K562 (cell line): ENCODE data around the gene SH3YL1. TPM values are rescaled to one million over a fixed set of nuclear protein-coding genes. Genes with fewer than 3 reads are reported as not detected.

Experiments used
- ATAC-seq: fragments of 200-7000 bp; cut with Tn5 transposase; 3 replicates; pipeline ENCODE4 v1.9.1; 2020; ENCODE audit warnings: moderate library complexity
- BruUV-seq: library from RNA; stranded (reverse); fragments of 400-500 nt; replicated peaks from 2 replicates; lab custom pipeline; 2021; lab: Mats Ljungman, UMichigan
- CTCF ChIA-PET: fragments of 300-600 bp; formaldehyde crosslinking; extraction: SDS; loops from one replicate; lab custom pipeline; 2021; ENCODE audit warnings: low intra/inter-chr PET ratio; lab: Yijun Ruan, JAX
- POLR2A ChIA-PET: fragments of 300-600, 350-650 bp; sonication (Branson Sonifier 250); formaldehyde crosslinking; extraction: SDS; loops from one replicate; lab custom pipeline; 2021; ENCODE audit warnings: antibody characterized with exemption, inconsistent platforms; lab: Yijun Ruan, JAX
- DNase-seq, 4 experiments: peaks; one replicate each; pipeline versions ENCODE4 v3.0.0 to v3.0.0-alpha.2; 2011 to 2018; ENCODE audit warnings: low spot score in 3 of 4, mixed read lengths in 3 of 4; ENCODE audit errors: extremely low read depth in 1 of 4
- FAIRE-seq: peaks from 2 replicates; lab custom pipeline; 2011; peaks lifted over from hg19 to GRCh38; lab: Jason Lieb, UNC
- H2AFZ ChIP-seq: 2 replicates; pipeline ENCODE4 v1.6.0; 2011; ENCODE audit warnings: low read depth, low read length, control low read depth, inconsistent platforms
- H3K27ac ChIP-seq: fragments of 200-600 bp; 3 replicates; pipeline ENCODE4 v1.8.0; 2011; ENCODE audit warnings: low read depth, mild to moderate bottlenecking, control low read depth, inconsistent platforms, low read length, moderate library complexity, mixed read lengths; ENCODE audit errors: extremely low read depth
- H3K27me3 ChIP-seq, 2 experiments: fragments of 300-600 bp in 1 of 2; 2 replicates in 1 of 2; 3 replicates in 1 of 2; pipeline versions ENCODE4 v1.6.0 to v1.8.0; 2011; ENCODE audit warnings: inconsistent platforms in 2 of 2, low read length in 2 of 2, mild to moderate bottlenecking in 1 of 2, mixed read lengths in 1 of 2, moderate library complexity in 1 of 2; ENCODE audit not compliant: control insufficient read depth in 2 of 2, insufficient read depth in 2 of 2
- H3K36me3 ChIP-seq: fragments of 300-600 bp; 3 replicates; pipeline ENCODE4 v1.8.0; 2011; ENCODE audit warnings: mild to moderate bottlenecking, low read length, inconsistent platforms; ENCODE audit not compliant: control insufficient read depth, insufficient read depth
- H3K4me1 ChIP-seq, 2 experiments: fragments of 200-600 bp in 1 of 2; replicated peaks in 1 of 2; 2 replicates in 1 of 2; 3 replicates in 1 of 2; pipeline versions ENCODE4 v1.5.1 to v1.8.0; 2011; ENCODE audit warnings: inconsistent platforms in 2 of 2, low read length in 2 of 2, mild to moderate bottlenecking in 1 of 2, mixed read lengths in 1 of 2, moderate library complexity in 1 of 2; ENCODE audit not compliant: control insufficient read depth in 2 of 2, insufficient read depth in 2 of 2
- H3K4me2 ChIP-seq: 2 replicates; pipeline ENCODE4 v1.6.1; 2011; ENCODE audit warnings: low read length, control low read depth, inconsistent platforms, mixed read lengths; ENCODE audit not compliant: insufficient read depth
- H3K4me3 ChIP-seq: fragments of 200-600 bp; sonication (generic), shearing (Covaris generic); 2 replicates; pipeline ENCODE4 v1.5.1; 2016; ENCODE audit warnings: control low read depth, inconsistent platforms
- H3K79me2 ChIP-seq: fragments of 200-600 bp; 3 replicates; pipeline ENCODE4 v1.8.0; 2011; ENCODE audit warnings: low read length, inconsistent platforms; ENCODE audit not compliant: control insufficient read depth, insufficient read depth
- H3K9ac ChIP-seq, 2 experiments: 2 replicates each; pipeline versions ENCODE4 v1.6.0 to v1.6.1; 2011; ENCODE audit warnings: low read depth in 2 of 2, low read length in 2 of 2, control low read depth in 1 of 2, inconsistent platforms in 1 of 2, mild to moderate bottlenecking in 1 of 2, mixed read lengths in 1 of 2; ENCODE audit not compliant: insufficient read depth in 1 of 2
- H3K9me1 ChIP-seq: one replicate; pipeline ENCODE4 v1.6.0; 2011; ENCODE audit warnings: inconsistent platforms, mild to moderate bottlenecking, low read length, moderate library complexity; ENCODE audit not compliant: control insufficient read depth, insufficient read depth
- H3K9me3 ChIP-seq: replicated peaks from 2 replicates; pipeline ENCODE4 v1.5.1; 2011; ENCODE audit warnings: low read depth, low read length, inconsistent platforms; ENCODE audit not compliant: control insufficient read depth, insufficient read depth
- H4K20me1 ChIP-seq: replicated peaks from 2 replicates; pipeline ENCODE4 v1.6.1; 2011; ENCODE audit warnings: low read length, inconsistent platforms, mixed read lengths; ENCODE audit not compliant: control insufficient read depth, insufficient read depth
- CCNT2 ChIP-seq: IDR thresholded peaks from 2 replicates; pipeline ENCODE4 v1.6.1; 2011; ENCODE audit warnings: borderline replicate concordance, low read depth, mild to moderate bottlenecking, moderate library complexity, mixed read lengths, low read length; ENCODE audit not compliant: insufficient read length; ENCODE audit errors: extremely low read depth
- NELFE ChIP-seq: IDR thresholded peaks from 2 replicates; pipeline ENCODE4 v1.6.1; 2011; ENCODE audit warnings: mild to moderate bottlenecking; ENCODE audit not compliant: insufficient read depth, insufficient read length
- SMARCC2 ChIP-seq: fragments of 450-650 bp; IDR thresholded peaks from 2 replicates; pipeline ENCODE4 v1.6.1; 2017; ENCODE audit warnings: antibody characterized with exemption, moderate library complexity, mild to moderate bottlenecking, low read depth
- TCF15 ChIP-seq: fragments of 250-450 bp; sonication (Bioruptor Pico); IDR thresholded peaks from 2 replicates; pipeline ENCODE4 v1.8.0; 2022; ENCODE audit warnings: moderate library complexity, mild to moderate bottlenecking, inconsistent platforms
- ZSCAN29 ChIP-seq: fragments of 450-650 bp; IDR thresholded peaks from 2 replicates; pipeline ENCODE4 v1.6.1; 2017
- WGBS: fragments of 100-300 bp; shearing (Covaris generic); methylation state at CpG from one replicate; pipeline ENCODE4 v1.1.6; 2016; ENCODE audit warnings: low coverage, mixed read lengths; ENCODE audit not compliant: insufficient coverage; ENCODE audit errors: missing lambda C conversion rate; 5-methylcytosine and 5-hydroxymethylcytosine counted together
- in situ Hi-C: fragments of 300-500 bp; cut with MboI; formaldehyde crosslinking; loops from 4 replicates; pipeline ENCODE4 v1.15.0; 2018; ENCODE audit warnings: inconsistent platforms, mixed read lengths
- intact Hi-C: fragments of 100-400 bp; cut with micrococcal nuclease; formaldehyde crosslinking; loops from 2 replicates; pipeline ENCODE4 v1.14.2; 2022
- polyA plus RNA-seq, 8 experiments: library from polyadenylated mRNA; depleted of rRNA in 4 of 8; stranded (reverse) in 5 of 8; unstranded in 3 of 8; fragments of >200 nt; fragmentation: Nextera tagmentation in 2 of 8; fragmentation: Illumina TruSeq in 1 of 8; extraction: Ambion mirVana in 2 of 8; extraction: Trizol in 1 of 8; gene quantifications; 2 replicates each; pipeline versions ENCODE4 v1.2.1 to v1.2.3, GENCODE V29; 2011 to 2014; ENCODE audit warnings: inconsistent platforms in 1 of 8, missing spikeins in 1 of 8
- total RNA-seq, 7 experiments: library from RNA; depleted of rRNA in 6 of 7; stranded (reverse); fragments of >200 nt in 6 of 7; fragmentation: Illumina TruSeq in 2 of 7; extraction: Trizol in 2 of 7; gene quantifications; 2 replicates each; pipeline versions ENCODE4 v1.2.1 to v1.2.3, GENCODE V29; 2011 to 2021; ENCODE audit warnings: low replicate concordance in 1 of 7
- TF ChIP-seq, protein P1 (sequence below): fragments of 250-450 bp; sonication (Bioruptor Pico); IDR thresholded peaks from 2 replicates; pipeline ENCODE4 v1.8.0; 2021; ENCODE audit warnings: moderate library complexity, mild to moderate bottlenecking, inconsistent platforms
- TF ChIP-seq, protein P2 (sequence below): fragments of 250-450 bp; sonication (Bioruptor Pico); IDR thresholded peaks from 2 replicates; pipeline ENCODE4 v1.8.0; 2021; ENCODE audit warnings: mild to moderate bottlenecking, moderate library complexity

Gene SH3YL1
- total and polyA plus RNA-seq, 9 of the 15 experiments (the other 6 are each of a cell fraction or from before 2014, with no cell fraction given) = 3.9 to 7.8 (median 5.3) TPM

GRCh38 chr2:202945-203344 is 60.9 kb downstream of the SH3YL1 start:
- no peaks in the 10 kb centered on the region for H4K20me1 ChIP-seq
- H3K9me1 ChIP-seq = no peaks in the 10 kb centered on the region
- H2AFZ ChIP-seq = no peak overlapping the region
- no peak for DNase-seq
- POLR2A ChIA-PET = interaction anchor here (0.6 kb wide), 1 partner anchor 94 kb away, joined by 3 read pairs; no protein-coding TSS in a partner anchor
- no peaks in the 10 kb centered on the region for H3K79me2 ChIP-seq
- no peak overlapping the region for H3K9ac ChIP-seq
- no TSS peak for BruUV-seq
- TF ChIP-seq ZSCAN29 = no peak
- TF ChIP-seq, protein P1, sequence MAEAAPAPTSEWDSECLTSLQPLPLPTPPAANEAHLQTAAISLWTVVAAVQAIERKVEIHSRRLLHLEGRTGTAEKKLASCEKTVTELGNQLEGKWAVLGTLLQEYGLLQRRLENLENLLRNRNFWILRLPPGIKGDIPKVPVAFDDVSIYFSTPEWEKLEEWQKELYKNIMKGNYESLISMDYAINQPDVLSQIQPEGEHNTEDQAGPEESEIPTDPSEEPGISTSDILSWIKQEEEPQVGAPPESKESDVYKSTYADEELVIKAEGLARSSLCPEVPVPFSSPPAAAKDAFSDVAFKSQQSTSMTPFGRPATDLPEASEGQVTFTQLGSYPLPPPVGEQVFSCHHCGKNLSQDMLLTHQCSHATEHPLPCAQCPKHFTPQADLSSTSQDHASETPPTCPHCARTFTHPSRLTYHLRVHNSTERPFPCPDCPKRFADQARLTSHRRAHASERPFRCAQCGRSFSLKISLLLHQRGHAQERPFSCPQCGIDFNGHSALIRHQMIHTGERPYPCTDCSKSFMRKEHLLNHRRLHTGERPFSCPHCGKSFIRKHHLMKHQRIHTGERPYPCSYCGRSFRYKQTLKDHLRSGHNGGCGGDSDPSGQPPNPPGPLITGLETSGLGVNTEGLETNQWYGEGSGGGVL (CRISPR knock-in tag) = no peak
- TF ChIP-seq SMARCC2 = no peak
- no peak for TF ChIP-seq NELFE
- no peak for TF ChIP-seq TCF15 (CRISPR knock-in tag)
- no peak for TF ChIP-seq CCNT2
- TF ChIP-seq, protein P2, sequence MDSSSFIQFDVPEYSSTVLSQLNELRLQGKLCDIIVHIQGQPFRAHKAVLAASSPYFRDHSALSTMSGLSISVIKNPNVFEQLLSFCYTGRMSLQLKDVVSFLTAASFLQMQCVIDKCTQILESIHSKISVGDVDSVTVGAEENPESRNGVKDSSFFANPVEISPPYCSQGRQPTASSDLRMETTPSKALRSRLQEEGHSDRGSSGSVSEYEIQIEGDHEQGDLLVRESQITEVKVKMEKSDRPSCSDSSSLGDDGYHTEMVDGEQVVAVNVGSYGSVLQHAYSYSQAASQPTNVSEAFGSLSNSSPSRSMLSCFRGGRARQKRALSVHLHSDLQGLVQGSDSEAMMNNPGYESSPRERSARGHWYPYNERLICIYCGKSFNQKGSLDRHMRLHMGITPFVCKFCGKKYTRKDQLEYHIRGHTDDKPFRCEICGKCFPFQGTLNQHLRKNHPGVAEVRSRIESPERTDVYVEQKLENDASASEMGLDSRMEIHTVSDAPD (CRISPR knock-in tag) = no peak
- TF ChIP-seq, all 486 proteins: peak for 0
- Histone ChIP-seq H3K27ac (no peak overlapping the region), H3K27me3 (peaks cover 0 to 10% of the 10 kb centered on the region in 2 experiments; a peak in 3 of 5 replicates), H3K4me1 (no peaks in the 10 kb centered on the region), H3K9me3 (0 out of 2 replicates have a peak, but pooled peaks cover 1% of the 10 kb centered on the region), H3K4me3 (no peak overlapping the region), H3K4me2 (no peak overlapping the region), H3K36me3 (no peaks in the 10 kb centered on the region)
- no peak for ATAC-seq
- WGBS = 1% methylated on average over 6 of the region's 6 CpGs
- intact Hi-C loops (no loop called here), in situ Hi-C loops (no loop called here)
- CTCF ChIA-PET = no interaction called here
- FAIRE-seq = no peak
